ENCODE results near the gene SOD1. TPM values are rescaled to one million over a fixed set of nuclear protein-coding genes. Genes with fewer than 3 reads are reported as not detected.
"Not testable (repeated sequence)": the region's sequence is repeated elsewhere in the genome, so short reads cannot be mapped to it uniquely, and the experiment has no call there.

SOD1 gene
- total RNA-seq, 2 experiments from 2014 or later, result 232 to 284 TPM

- H3K4me3 Mint-ChIP-seq, result no peak overlapping the region
- POLR2A ChIA-PET, result interaction anchor here (1.0 kb wide), 1 partner anchor 329 kb away, joined by 4 read pairs; no protein-coding TSS in a partner anchor
- DNase-seq, result peak; percentile 69
- H3K27ac Mint-ChIP-seq, result no peak overlapping the region
- no peaks in the 10 kb centered on the region for H3K9me3 Mint-ChIP-seq (ENCODE audit: low read depth)
- intact Hi-C loops (cut with DNase I, micrococcal nuclease), result loop anchor here in 1 of 2 experiments (5.0 kb wide), 3 partner anchors 99 to 474 kb away; no protein-coding TSS in a partner anchor
- peaks cover 39% of the 10 kb centered on the region for H3K4me1 Mint-ChIP-seq
- CTCF ChIA-PET, result no interaction called here
- no peaks in the 10 kb centered on the region for H3K27me3 Mint-ChIP-seq
- ATAC-seq, result peak; percentile 5
- H3K36me3 Mint-ChIP-seq (ENCODE audit: low read depth), result peaks cover 15% of the 10 kb centered on the region
Measured at GRCh38 chr21:31656199-31657095, 3.0 kb upstream of the SOD1 start.

- H3K9me3 Mint-ChIP-seq (ENCODE audit: low read depth), result no peaks in the 10 kb centered on the region
- ATAC-seq (no peak), DNase-seq (no peak)
- no peak overlapping the region for H3K4me3 Mint-ChIP-seq
- intact Hi-C loops (cut with DNase I, micrococcal nuclease), result loop anchor here (2.0 to 5.0 kb wide), 7 partner anchors 71 to 621 kb away; partner anchors contain the start of gene MIS18A (in 1 of the 2)
- H3K36me3 Mint-ChIP-seq (ENCODE audit: low read depth), result peaks cover 28% of the 10 kb centered on the region
- POLR2A ChIA-PET, result no interaction called here
- H3K27ac Mint-ChIP-seq, result no peak overlapping the region
- H3K27me3 Mint-ChIP-seq, result no peaks in the 10 kb centered on the region
- H3K4me1 Mint-ChIP-seq, result peaks cover 55% of the 10 kb centered on the region
- CTCF ChIA-PET, result no interaction called here
Measured at GRCh38 chr21:31658053-31658452, 1.4 kb upstream of the SOD1 start.

GRCh38 chr21:31659286-31659535, 282 bp upstream of the SOD1 start:
- POLR2A ChIA-PET, result no interaction called here
- CTCF ChIA-PET, result no interaction called here
- DNase-seq, result no peak
- peak; percentile 53 for ATAC-seq
- intact Hi-C loops (cut with DNase I, micrococcal nuclease), result loop anchor here (1.0 to 5.0 kb wide), 11 partner anchors 10 to 620 kb away; partner anchors contain the start of genes MIS18A (in 1 of the 2) and SCAF4 (in 1 of the 2)
- Mint-ChIP-seq H3K36me3 (ENCODE audit: low read depth) (peaks cover 37% of the 10 kb centered on the region), H3K4me1 (peaks cover 65% of the 10 kb centered on the region), H3K4me3 (peak overlapping the region; percentile 88), H3K27me3 (no peaks in the 10 kb centered on the region), H3K27ac (peak overlapping the region; percentile 99), H3K9me3 (ENCODE audit: low read depth) (no peaks in the 10 kb centered on the region)

- CTCF ChIA-PET, result no interaction called here
- peak; percentile 15 for ATAC-seq
- no peak for DNase-seq
- Mint-ChIP-seq H3K27ac (peak overlapping the region; percentile 95), H3K4me1 (peaks cover 66% of the 10 kb centered on the region), H3K9me3 (ENCODE audit: low read depth) (no peaks in the 10 kb centered on the region), H3K4me3 (peak overlapping the region; percentile 88), H3K36me3 (ENCODE audit: low read depth) (peaks cover 44% of the 10 kb centered on the region), H3K27me3 (no peaks in the 10 kb centered on the region)
- intact Hi-C loops (cut with DNase I, micrococcal nuclease), result loop anchor here in 1 of 2 experiments (10.0 kb wide), 1 partner anchor 835 kb away; no protein-coding TSS in a partner anchor
- POLR2A ChIA-PET, result interaction anchor here (0.9 kb wide), 1 partner anchor 9 kb away, joined by 5 read pairs; no protein-coding TSS in a partner anchor
Measured at GRCh38 chr21:31660259-31660565, 719 bp downstream of the SOD1 start.

GRCh38 chr21:31660591-31660990, 1.1 kb downstream of the SOD1 start:
- Mint-ChIP-seq H3K4me3 (peak overlapping the region; percentile 88), H3K9me3 (ENCODE audit: low read depth) (no peaks in the 10 kb centered on the region), H3K4me1 (peaks cover 66% of the 10 kb centered on the region), H3K36me3 (ENCODE audit: low read depth) (peaks cover 48% of the 10 kb centered on the region), H3K27ac (peak overlapping the region; percentile 95), H3K27me3 (no peaks in the 10 kb centered on the region)
- ATAC-seq (no peak), DNase-seq (no peak)
- ChIA-PET POLR2A (interaction anchor here (0.9 kb wide), 1 partner anchor 8 kb away, joined by 5 read pairs; no protein-coding TSS in a partner anchor), CTCF (no interaction called here)
- intact Hi-C loops (cut with DNase I, micrococcal nuclease), result loop anchor here in 1 of 2 experiments (10.0 kb wide), 1 partner anchor 834 kb away; no protein-coding TSS in a partner anchor

GRCh38 chr21:31663584-31664249, 4.2 kb downstream of the SOD1 start:
- peaks cover 76% of the 10 kb centered on the region for H3K36me3 Mint-ChIP-seq (ENCODE audit: low read depth)
- no peak overlapping the region for H3K4me3 Mint-ChIP-seq
- ChIA-PET CTCF (no interaction called here), POLR2A (no interaction called here)
- peak overlapping the region; percentile 49 for H3K27ac Mint-ChIP-seq
- H3K9me3 Mint-ChIP-seq (ENCODE audit: low read depth), result no peaks in the 10 kb centered on the region
- no peak for DNase-seq
- ATAC-seq, result no peak
- peaks cover 83% of the 10 kb centered on the region for H3K4me1 Mint-ChIP-seq
- H3K27me3 Mint-ChIP-seq, result no peaks in the 10 kb centered on the region
- intact Hi-C loops (cut with DNase I, micrococcal nuclease), result loop anchor here in 1 of 2 experiments (10.0 kb wide), 1 partner anchor 831 kb away; no protein-coding TSS in a partner anchor

- ATAC-seq, result peak; percentile 71
- H3K27me3 Mint-ChIP-seq, result no peaks in the 10 kb centered on the region
- intact Hi-C loops (cut with DNase I, micrococcal nuclease), result loop anchor here (5.0 to 10.0 kb wide), 3 partner anchors 47 to 829 kb away; no protein-coding TSS in a partner anchor
- H3K36me3 Mint-ChIP-seq (ENCODE audit: low read depth), result peaks cover 77% of the 10 kb centered on the region
- peak overlapping the region; percentile 78 for H3K27ac Mint-ChIP-seq
- DNase-seq, result peak; percentile 71
- H3K4me3 Mint-ChIP-seq, result peak overlapping the region; percentile 30
- H3K4me1 Mint-ChIP-seq, result peaks cover 95% of the 10 kb centered on the region
- ChIA-PET POLR2A (no interaction called here), CTCF (interaction anchor here (1.0 kb wide), 1 partner anchor 62 kb away, joined by 3 read pairs; no protein-coding TSS in a partner anchor)
- H3K9me3 Mint-ChIP-seq (ENCODE audit: low read depth), result no peaks in the 10 kb centered on the region
Measured at GRCh38 chr21:31665397-31665796, 5.9 kb downstream of the SOD1 start.

GRCh38 chr21:31665869-31666268, 6.4 kb downstream of the SOD1 start:
- peak overlapping the region; percentile 78 for H3K27ac Mint-ChIP-seq
- H3K36me3 Mint-ChIP-seq (ENCODE audit: low read depth), result peaks cover 75% of the 10 kb centered on the region
- CTCF ChIA-PET, result interaction anchor here (1.0 kb wide), 1 partner anchor 17 kb away, joined by 3 read pairs; no protein-coding TSS in a partner anchor
- intact Hi-C loops (cut with DNase I, micrococcal nuclease), result loop anchor here (5.0 to 10.0 kb wide), 3 partner anchors 46 to 829 kb away; no protein-coding TSS in a partner anchor
- H3K4me3 Mint-ChIP-seq; DNase-seq; POLR2A ChIA-PET; H3K9me3 Mint-ChIP-seq (ENCODE audit: low read depth); H3K27me3 Mint-ChIP-seq; ATAC-seq: not testable (repeated sequence)
- peaks cover 94% of the 10 kb centered on the region for H3K4me1 Mint-ChIP-seq

- ChIA-PET CTCF (interaction anchor here (0.5 to 1.0 kb wide), 4 partner anchors 18 to 490 kb away, joined by 3 read pairs; no protein-coding TSS in a partner anchor), POLR2A (interaction anchor here (0.6 to 0.7 kb wide), 2 partner anchors 44 to 311 kb away, joined by 3 to 6 read pairs; no protein-coding TSS in a partner anchor)
- no peaks in the 10 kb centered on the region for H3K9me3 Mint-ChIP-seq (ENCODE audit: low read depth)
Measured at GRCh38 chr21:31666445-31667010, 7.0 kb downstream of the SOD1 start.

GRCh38 chr21:31667132-31667531, 7.6 kb downstream of the SOD1 start:
- intact Hi-C loops (cut with DNase I, micrococcal nuclease), result loop anchor here (5.0 to 10.0 kb wide), 3 partner anchors 45 to 828 kb away; no protein-coding TSS in a partner anchor
- peak; percentile 38 for DNase-seq
- Mint-ChIP-seq H3K4me1 (peaks cover 81% of the 10 kb centered on the region), H3K27ac (peak overlapping the region; percentile 68), H3K9me3 (ENCODE audit: low read depth) (no peaks in the 10 kb centered on the region), H3K4me3 (no peak overlapping the region), H3K36me3 (ENCODE audit: low read depth) (peaks cover 68% of the 10 kb centered on the region), H3K27me3 (no peaks in the 10 kb centered on the region)
- CTCF ChIA-PET, result interaction anchor here (0.5 to 0.6 kb wide), 2 partner anchors 165 to 376 kb away, joined by 3 read pairs; no protein-coding TSS in a partner anchor
- POLR2A ChIA-PET, result interaction anchor here (0.6 to 0.7 kb wide), 3 partner anchors 44 to 312 kb away, joined by 3 to 6 read pairs (median 6); no protein-coding TSS in a partner anchor
- ATAC-seq, result peak; percentile 11

More at GRCh38 chr21:31666445-31667010, 7.0 kb downstream of the SOD1 start:
- Mint-ChIP-seq H3K27ac (peak overlapping the region; percentile 78), H3K4me1 (peaks cover 87% of the 10 kb centered on the region), H3K4me3 (no peak overlapping the region), H3K27me3 (no peaks in the 10 kb centered on the region), H3K36me3 (ENCODE audit: low read depth) (peaks cover 72% of the 10 kb centered on the region)
- ATAC-seq, result no peak
- DNase-seq, result no peak
- intact Hi-C loops (cut with DNase I, micrococcal nuclease), result loop anchor here (5.0 to 10.0 kb wide), 3 partner anchors 46 to 828 kb away; no protein-coding TSS in a partner anchor
